Measurements from ENCODE around the gene NDUFS3. TPM values are rescaled to one million over a fixed set of nuclear protein-coding genes. Genes with fewer than 3 reads are reported as not detected.

Gene NDUFS3
- total and polyA plus RNA-seq, 8 donors, result 76.2 to 105 (median 102) TPM

DNA sequence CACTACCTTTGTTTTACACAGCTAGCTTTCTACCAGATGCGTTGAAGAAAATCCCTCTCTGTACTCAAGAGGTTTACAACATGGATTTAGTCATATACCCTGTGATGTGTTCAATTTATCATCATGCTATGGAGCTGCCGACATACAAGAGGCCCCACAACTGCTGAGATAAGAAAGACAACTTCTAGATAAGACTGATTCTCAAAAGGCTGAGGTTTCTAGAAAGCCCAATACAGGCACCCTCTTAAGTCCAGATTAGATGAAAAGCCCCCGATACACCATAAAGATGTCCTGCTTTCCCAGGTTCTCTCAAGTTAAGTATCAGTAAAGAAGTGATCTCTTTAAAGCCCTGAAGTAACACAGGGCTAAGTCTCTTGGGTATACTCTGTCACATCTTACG, 49.2 kb downstream of the NDUFS3 start:
- Histone ChIP-seq H3K9me3 (no peaks in the 10 kb centered on the region), H3K4me3 (no peak overlapping the region), H3K4me1 (no peaks in the 10 kb centered on the region), H3K36me3 (peaks cover 0 to 100% of the 10 kb centered on the region in 2 donors), H3K27ac (no peak overlapping the region), H3K27me3 (no peaks in the 10 kb centered on the region)
- no peak for DNase-seq
- intact Hi-C loops (cut with DNase I), result no loop called here
- TF ChIP-seq, protein P1, sequence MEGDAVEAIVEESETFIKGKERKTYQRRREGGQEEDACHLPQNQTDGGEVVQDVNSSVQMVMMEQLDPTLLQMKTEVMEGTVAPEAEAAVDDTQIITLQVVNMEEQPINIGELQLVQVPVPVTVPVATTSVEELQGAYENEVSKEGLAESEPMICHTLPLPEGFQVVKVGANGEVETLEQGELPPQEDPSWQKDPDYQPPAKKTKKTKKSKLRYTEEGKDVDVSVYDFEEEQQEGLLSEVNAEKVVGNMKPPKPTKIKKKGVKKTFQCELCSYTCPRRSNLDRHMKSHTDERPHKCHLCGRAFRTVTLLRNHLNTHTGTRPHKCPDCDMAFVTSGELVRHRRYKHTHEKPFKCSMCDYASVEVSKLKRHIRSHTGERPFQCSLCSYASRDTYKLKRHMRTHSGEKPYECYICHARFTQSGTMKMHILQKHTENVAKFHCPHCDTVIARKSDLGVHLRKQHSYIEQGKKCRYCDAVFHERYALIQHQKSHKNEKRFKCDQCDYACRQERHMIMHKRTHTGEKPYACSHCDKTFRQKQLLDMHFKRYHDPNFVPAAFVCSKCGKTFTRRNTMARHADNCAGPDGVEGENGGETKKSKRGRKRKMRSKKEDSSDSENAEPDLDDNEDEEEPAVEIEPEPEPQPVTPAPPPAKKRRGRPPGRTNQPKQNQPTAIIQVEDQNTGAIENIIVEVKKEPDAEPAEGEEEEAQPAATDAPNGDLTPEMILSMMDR (IDR thresholded peaks at IDR 0.05), result no peak
- ATAC-seq, result no peak

DNA sequence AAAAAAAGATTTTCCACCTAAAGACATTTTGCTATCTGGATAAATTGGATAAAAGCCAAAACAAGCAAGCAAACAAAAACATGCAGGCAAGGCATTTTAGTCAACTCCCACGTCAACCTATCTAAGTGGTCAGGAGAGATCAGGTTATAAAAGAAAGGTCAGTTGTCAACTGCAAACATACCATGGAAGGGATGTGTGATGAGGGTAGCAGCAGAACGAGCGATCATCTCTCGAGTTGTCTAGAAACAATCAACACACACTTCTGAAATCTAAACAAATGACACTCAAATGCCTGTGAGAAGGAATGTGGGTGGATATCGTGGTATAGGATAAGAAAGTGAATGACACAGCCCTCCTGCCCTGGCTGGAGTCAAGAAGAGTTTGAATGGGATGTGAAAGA, 52.6 kb downstream of the NDUFS3 start:
- H3K36me3 ChIP-seq, result peaks cover 0 to 100% of the 10 kb centered on the region in 2 donors

More for the DNA sequence above, 52.6 kb downstream of the NDUFS3 start:
- Histone ChIP-seq H3K27me3 (no peaks in the 10 kb centered on the region), H3K27ac (no peak overlapping the region), H3K4me1 (no peaks in the 10 kb centered on the region), H3K4me3 (no peak overlapping the region), H3K9me3 (no peaks in the 10 kb centered on the region)
- TF ChIP-seq, protein P1 (IDR thresholded peaks at IDR 0.05), result no peak
- intact Hi-C loops (cut with DNase I), result no loop called here
- ATAC-seq (no peak), DNase-seq (no peak)

Other genes with a start within 250 kb of the NDUFS3 start
- 1 to 10 TPM in 1 of 2 donors, under 1 TPM in 1; 0.52 to 2.0 TPM for gene MYBPC3, start 226.4 kb upstream of the NDUFS3 start, total RNA-seq
- gene MYBPC3, start 226.4 kb upstream of the NDUFS3 start, polyA plus RNA-seq (ENCODE audit: insufficient read length in 6 of 6), result under 1 TPM in 3 of 6 donors, not detected in 3; 0.06 to 0.25 (median 0.09) TPM
- gene SPI1, start 200.5 kb upstream of the NDUFS3 start, total RNA-seq, result 100 to 1,000 TPM in 1 of 2 donors, 10 to 100 TPM in 1; 75.6 to 194 TPM
- 1 to 10 TPM; 4.9 to 6.8 (median 5.8) TPM for gene SPI1, start 200.5 kb upstream of the NDUFS3 start, polyA plus RNA-seq (ENCODE audit: insufficient read length in 6 of 6)
- gene SLC39A13, start 170.5 kb upstream of the NDUFS3 start, total RNA-seq, result 10 to 100 TPM; 60.1 to 66.1 TPM
- gene SLC39A13, start 170.5 kb upstream of the NDUFS3 start, polyA plus RNA-seq (ENCODE audit: insufficient read length in 6 of 6), result 10 to 100 TPM; 29.6 to 46.4 (median 34.1) TPM
- gene PSMC3, start 152.6 kb upstream of the NDUFS3 start, total RNA-seq, result 100 to 1,000 TPM in 1 of 2 donors, 10 to 100 TPM in 1; 86.7 to 133 TPM
- gene PSMC3, start 152.6 kb upstream of the NDUFS3 start, polyA plus RNA-seq (ENCODE audit: insufficient read length in 6 of 6), result 100 to 1,000 TPM; 123 to 163 (median 130) TPM
- 1 to 10 TPM in 1 of 2 donors, under 1 TPM in 1; 0.79 to 1.0 TPM for gene RAPSN, start 129.9 kb upstream of the NDUFS3 start, total RNA-seq
- under 1 TPM; 0.26 to 0.61 (median 0.49) TPM for gene RAPSN, start 129.9 kb upstream of the NDUFS3 start, polyA plus RNA-seq (ENCODE audit: insufficient read length in 6 of 6)
- gene CELF1, start 25.9 kb upstream of the NDUFS3 start, total RNA-seq, result 100 to 1,000 TPM in 1 of 2 donors, 10 to 100 TPM in 1; 76.8 to 107 TPM
- 10 to 100 TPM; 80.2 to 98.9 (median 90.7) TPM for gene CELF1, start 25.9 kb upstream of the NDUFS3 start, polyA plus RNA-seq (ENCODE audit: insufficient read length in 6 of 6)
- 10 to 100 TPM; 61.4 to 75.2 TPM for gene PTPMT1, start 13.5 kb upstream of the NDUFS3 start, total RNA-seq
- gene PTPMT1, start 13.5 kb upstream of the NDUFS3 start, polyA plus RNA-seq (ENCODE audit: insufficient read length in 6 of 6), result 10 to 100 TPM; 35.0 to 42.9 (median 39.3) TPM
- gene KBTBD4, start 104 bp upstream of the NDUFS3 start, total RNA-seq, result 10 to 100 TPM; 13.3 to 13.9 TPM
- gene KBTBD4, start 104 bp upstream of the NDUFS3 start, polyA plus RNA-seq (ENCODE audit: insufficient read length in 6 of 6), result 10 to 100 TPM; 18.0 to 21.5 (median 20.7) TPM
- not detected for gene FAM180B, start 7.6 kb downstream of the NDUFS3 start, total RNA-seq
- under 1 TPM; 0.13 to 0.35 (median 0.25) TPM for gene FAM180B, start 7.6 kb downstream of the NDUFS3 start, polyA plus RNA-seq (ENCODE audit: insufficient read length in 6 of 6)
- gene C1QTNF4, start 15.3 kb downstream of the NDUFS3 start, total RNA-seq, result 1 to 10 TPM in 1 of 2 donors, under 1 TPM in 1; 0.21 to 1.3 TPM
- 1 to 10 TPM; 2.1 to 6.9 (median 4.1) TPM for gene C1QTNF4, start 15.3 kb downstream of the NDUFS3 start, polyA plus RNA-seq (ENCODE audit: insufficient read length in 6 of 6)
- 100 to 1,000 TPM in 1 of 2 donors, 10 to 100 TPM in 1; 78.4 to 116 TPM for gene MTCH2, start 63.5 kb downstream of the NDUFS3 start, total RNA-seq
- gene MTCH2, start 63.5 kb downstream of the NDUFS3 start, polyA plus RNA-seq (ENCODE audit: insufficient read length in 6 of 6), result 10 to 100 TPM; 53.7 to 70.6 (median 63.5) TPM
- gene AGBL2, start 136.3 kb downstream of the NDUFS3 start, total RNA-seq, result 1 to 10 TPM; 2.1 to 2.6 TPM
- 10 to 100 TPM in 4 of 6 donors, 1 to 10 TPM in 2; 6.0 to 14.8 (median 10.6) TPM for gene AGBL2, start 136.3 kb downstream of the NDUFS3 start, polyA plus RNA-seq (ENCODE audit: insufficient read length in 6 of 6)
- gene FNBP4, start 188.3 kb downstream of the NDUFS3 start, total RNA-seq, result 10 to 100 TPM; 58.4 to 61.3 TPM
- 100 to 1,000 TPM; 191 to 255 (median 221) TPM for gene FNBP4, start 188.3 kb downstream of the NDUFS3 start, polyA plus RNA-seq (ENCODE audit: insufficient read length in 6 of 6)

Data from left lung (tissue), 10 donors.